Epithelial cell of esophagus (primary cell): ENCODE data around the gene MRPL16.

Source experiments
- DNase-seq: peaks from one replicate; pipeline ENCODE4 v3.0.0; 2010; ENCODE audit warnings: low read depth
- H3K4me3 ChIP-seq: 2 replicates; pipeline ENCODE4 v1.5.1; 2011; ENCODE audit warnings: mild to moderate bottlenecking, low read length, control low read depth
- TF ChIP-seq, protein P1 (sequence below): IDR thresholded peaks from 2 replicates; pipeline ENCODE4 v1.5.1; 2011; ENCODE audit warnings: low read depth, mild to moderate bottlenecking, low read length, control low read depth, inconsistent platforms; ENCODE audit not compliant: insufficient read depth; ENCODE audit errors: missing control alignments

MRPL16 gene

GRCh38 chr11:59847626-59848025 lies 37.0 kb upstream of the MRPL16 start:
- no peak for DNase-seq
- TF ChIP-seq, protein P1, sequence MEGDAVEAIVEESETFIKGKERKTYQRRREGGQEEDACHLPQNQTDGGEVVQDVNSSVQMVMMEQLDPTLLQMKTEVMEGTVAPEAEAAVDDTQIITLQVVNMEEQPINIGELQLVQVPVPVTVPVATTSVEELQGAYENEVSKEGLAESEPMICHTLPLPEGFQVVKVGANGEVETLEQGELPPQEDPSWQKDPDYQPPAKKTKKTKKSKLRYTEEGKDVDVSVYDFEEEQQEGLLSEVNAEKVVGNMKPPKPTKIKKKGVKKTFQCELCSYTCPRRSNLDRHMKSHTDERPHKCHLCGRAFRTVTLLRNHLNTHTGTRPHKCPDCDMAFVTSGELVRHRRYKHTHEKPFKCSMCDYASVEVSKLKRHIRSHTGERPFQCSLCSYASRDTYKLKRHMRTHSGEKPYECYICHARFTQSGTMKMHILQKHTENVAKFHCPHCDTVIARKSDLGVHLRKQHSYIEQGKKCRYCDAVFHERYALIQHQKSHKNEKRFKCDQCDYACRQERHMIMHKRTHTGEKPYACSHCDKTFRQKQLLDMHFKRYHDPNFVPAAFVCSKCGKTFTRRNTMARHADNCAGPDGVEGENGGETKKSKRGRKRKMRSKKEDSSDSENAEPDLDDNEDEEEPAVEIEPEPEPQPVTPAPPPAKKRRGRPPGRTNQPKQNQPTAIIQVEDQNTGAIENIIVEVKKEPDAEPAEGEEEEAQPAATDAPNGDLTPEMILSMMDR: no peak
- H3K4me3 ChIP-seq: no peak overlapping the region

- no peak for DNase-seq
- TF ChIP-seq, protein P1: no peak
- H3K4me3 ChIP-seq: no peak overlapping the region
Measured at GRCh38 chr11:59846556-59846955, 36.0 kb upstream of the MRPL16 start.

- DNase-seq: no peak
Measured at GRCh38 chr11:59845399-59845798, 34.8 kb upstream of the MRPL16 start, which contains the start of gene CBLIF. TSS of gene CBLIF (minus strand) at chr11:59845499. CDS start at chr11:59845453, 46 bp downstream.

DNA sequence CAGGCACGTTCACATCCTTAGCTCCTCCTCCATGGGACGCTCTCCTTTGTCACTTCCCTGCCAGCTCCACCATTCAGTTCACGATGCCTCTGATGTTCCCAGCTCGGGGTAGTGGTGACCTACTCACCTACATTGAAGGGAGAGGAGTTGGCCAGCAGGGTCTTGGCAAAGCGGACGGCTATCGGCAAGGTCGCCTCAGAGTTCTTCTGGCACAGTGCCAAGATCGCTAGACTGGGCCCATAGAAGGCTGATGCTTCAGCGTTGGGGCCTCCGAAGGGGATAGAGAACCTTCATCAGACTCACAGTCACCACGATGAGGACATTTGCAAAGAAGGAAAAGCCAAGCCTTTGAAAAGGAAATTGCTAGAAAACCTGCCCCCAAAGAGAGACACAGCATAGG lies 31.7 kb upstream of the MRPL16 start:
- DNase-seq: no peak
- TF ChIP-seq, protein P1: no peak
- H3K4me3 ChIP-seq: no peak overlapping the region

More at GRCh38 chr11:59845399-59845798, 34.8 kb upstream of the MRPL16 start, which contains the start of gene CBLIF:
- TF ChIP-seq, protein P1: no peak
- H3K4me3 ChIP-seq: no peak within 1 kb of the TSS

- H3K4me3 ChIP-seq: no peak overlapping the region
- DNase-seq: no peak
- TF ChIP-seq, protein P1: no peak
Measured at GRCh38 chr11:59841514-59841913, 30.9 kb upstream of the MRPL16 start.

DNA sequence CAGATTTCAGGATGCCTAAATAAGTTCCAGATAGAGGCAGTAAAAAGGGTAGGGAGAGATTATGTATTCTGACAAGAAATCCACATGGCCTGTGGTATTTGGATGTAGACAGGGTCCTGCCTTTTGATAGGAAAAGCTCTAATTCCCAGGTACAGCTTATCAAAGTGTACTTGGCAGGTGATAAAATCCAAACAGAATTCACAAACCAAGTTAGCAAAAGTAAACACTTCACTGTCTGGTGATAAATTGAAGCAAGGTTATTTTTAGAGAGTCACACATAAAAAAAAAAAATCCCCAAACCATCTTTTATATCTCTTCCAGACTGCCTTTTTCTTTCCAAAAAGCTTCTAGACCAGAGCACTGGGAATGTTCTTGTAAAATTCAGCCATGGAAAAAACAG lies 29.0 kb upstream of the MRPL16 start:
- DNase-seq: no peak
- TF ChIP-seq, protein P1: no peak
- H3K4me3 ChIP-seq: no peak overlapping the region

- TF ChIP-seq, protein P1: no peak
- no peak for DNase-seq
- no peak overlapping the region for H3K4me3 ChIP-seq
Measured at GRCh38 chr11:59833602-59834001, 23.0 kb upstream of the MRPL16 start.
